GM19043 (cell line): ENCODE measurements around the gene AKR1C8.
"Not testable (repeated sequence)": the region's sequence is repeated elsewhere in the genome, so short reads cannot be mapped to it uniquely, and the experiment has no call there.

Source experiments
- ATAC-seq: cut with Tn5 transposase; IDR thresholded peaks from one replicate; pipeline ENCODE4 v1.9.1; 2021; ENCODE audit warnings: low read depth; ENCODE audit not compliant: unreplicated experiment

AKR1C8 gene

DNA sequence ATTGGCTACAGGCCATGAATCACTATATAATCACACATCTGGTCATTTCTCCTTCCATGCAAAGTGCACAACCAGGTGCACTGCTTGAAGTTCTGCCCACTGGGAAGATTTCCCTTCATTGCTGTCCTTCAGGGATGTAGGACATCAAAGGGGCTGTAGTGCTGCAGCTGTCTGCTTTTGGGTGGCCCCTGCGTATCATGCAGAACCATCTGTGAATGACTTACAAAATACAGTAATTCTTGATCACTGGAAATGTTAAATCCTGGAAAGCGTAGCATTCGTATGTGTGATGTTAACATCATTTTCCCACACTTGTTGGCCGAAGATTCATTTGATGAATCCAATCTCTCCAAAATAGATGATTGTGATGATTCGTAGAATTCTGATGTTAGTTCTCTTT is 68.3 kb downstream of the AKR1C8 start:
- ATAC-seq, result no peak

DNA sequence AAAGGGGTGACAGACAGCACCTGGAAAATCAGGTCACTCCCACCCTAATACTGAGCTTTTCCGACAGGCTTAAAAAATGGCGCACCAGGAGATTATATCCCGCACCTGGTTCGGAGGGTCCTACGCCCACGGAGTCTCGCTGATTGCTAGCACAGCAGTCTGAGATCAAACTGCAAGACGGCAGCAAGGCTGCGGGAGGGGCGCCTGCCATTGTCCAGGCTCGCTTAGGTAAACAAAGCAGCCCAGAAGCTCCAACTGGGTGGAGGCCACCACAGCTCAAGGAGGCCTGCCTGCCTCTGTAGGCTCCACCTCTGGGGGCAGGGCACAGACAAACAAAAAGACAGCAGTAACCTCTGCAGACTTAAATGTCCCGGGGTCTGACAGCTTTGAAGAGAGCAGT is 75.1 kb downstream of the AKR1C8 start:
- ATAC-seq, result not testable (repeated sequence)

DNA sequence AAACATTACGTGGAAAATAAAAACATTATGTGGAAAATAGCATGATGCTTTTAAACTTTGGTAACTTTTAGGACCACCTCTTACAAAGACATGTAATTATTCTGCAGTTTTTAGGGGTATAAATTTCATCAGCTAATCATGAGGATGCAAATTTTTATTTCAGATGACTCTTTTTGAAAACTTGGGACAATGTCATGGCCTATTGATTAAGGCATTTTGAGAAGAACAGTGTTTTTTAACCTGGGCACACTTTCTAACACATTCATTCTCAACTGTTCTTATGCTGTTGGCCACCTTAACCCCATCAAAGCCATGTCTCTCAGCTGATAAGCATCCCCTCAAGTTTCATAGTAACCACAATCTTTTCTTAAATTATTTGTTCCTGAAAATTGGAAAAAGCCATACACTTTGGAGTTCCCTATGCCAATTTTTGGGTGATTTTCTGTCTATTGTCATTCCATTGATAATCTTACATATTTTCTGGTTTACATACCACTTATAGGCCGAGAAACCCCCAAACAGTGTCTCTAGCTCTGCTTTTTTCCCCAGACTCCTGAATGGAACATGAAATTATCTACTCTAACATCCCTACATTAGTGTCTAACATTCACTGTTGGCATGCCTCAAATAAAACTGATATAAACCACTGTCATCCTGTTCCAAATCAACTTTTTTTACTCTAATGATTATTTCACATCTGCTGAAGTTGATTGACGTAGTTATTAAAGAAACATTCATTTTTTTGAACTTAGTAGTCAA is 76.1 kb downstream of the AKR1C8 start:
- no peak for ATAC-seq

- ATAC-seq, result no peak
Observed at GRCh38 chr10:5107860-5108526, 77.0 kb downstream of the AKR1C8 start.

- no peak for ATAC-seq
Observed at GRCh38 chr10:5106553-5106952, 78.4 kb downstream of the AKR1C8 start.

DNA sequence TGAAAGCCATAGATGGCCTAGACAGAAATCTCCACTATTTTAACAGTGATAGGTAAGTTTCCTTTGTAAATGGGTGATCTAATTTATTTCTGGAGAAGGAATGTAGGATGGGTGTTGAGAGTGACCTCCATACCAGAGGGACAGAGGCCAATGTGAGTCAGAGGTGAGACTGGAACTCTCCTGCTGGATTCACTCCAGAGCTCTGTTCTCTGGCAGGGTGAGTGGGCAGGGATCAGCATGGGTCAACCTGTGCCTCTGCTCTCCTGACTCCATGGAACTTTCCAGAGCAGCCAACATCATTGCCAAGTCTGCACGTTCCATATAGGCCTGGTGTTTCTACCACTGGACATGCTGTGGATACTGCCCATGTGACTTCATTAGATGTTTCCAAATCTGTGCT is 79.3 kb downstream of the AKR1C8 start:
- ATAC-seq, result no peak
